MCF 10A (cell line): Measurements from ENCODE around the gene RAP1A. TPM values are rescaled to one million over a fixed set of nuclear protein-coding genes. Genes with fewer than 3 reads are reported as not detected.

Experiments used
- BruUV-seq: library from RNA; stranded (reverse); fragments of 400-500 nt; replicated peaks from 2 replicates; lab custom pipeline; 2021; lab: Mats Ljungman, UMichigan
- CTCF ChIA-PET: fragments of 300-600 bp; sonication (Branson Sonifier 250); formaldehyde crosslinking; extraction: SDS; loops from one replicate; lab custom pipeline; 2021; ENCODE audit warnings: antibody characterized with exemption, inconsistent platforms; lab: Yijun Ruan, JAX
- POLR2A ChIA-PET: fragments of 300-600, 350-650 bp; sonication (Branson Sonifier 250); formaldehyde crosslinking; extraction: SDS; loops from one replicate; lab custom pipeline; 2020; ENCODE audit warnings: antibody characterized with exemption, inconsistent platforms; lab: Yijun Ruan, JAX
- DNase-seq: peaks from one replicate; pipeline ENCODE4 v3.0.0-alpha.2; 2018; ENCODE audit not compliant: unreplicated experiment
- H3K27ac Mint-ChIP-seq: one replicate; pipeline ENCODE4 v1.8.0; 2022; ENCODE audit warnings: mild to moderate bottlenecking, low read depth, mixed read lengths; ENCODE audit not compliant: unreplicated experiment
- H3K27me3 Mint-ChIP-seq: one replicate; pipeline ENCODE4 v1.8.0; 2022; ENCODE audit warnings: mixed read lengths; ENCODE audit not compliant: insufficient read depth, unreplicated experiment
- H3K36me3 Mint-ChIP-seq: one replicate; pipeline ENCODE4 v1.8.0; 2022; ENCODE audit warnings: mild to moderate bottlenecking, moderate library complexity, mixed read lengths; ENCODE audit not compliant: insufficient read depth, unreplicated experiment
- H3K4me1 Mint-ChIP-seq: one replicate; pipeline ENCODE4 v1.8.0; 2022; ENCODE audit warnings: mixed read lengths; ENCODE audit not compliant: insufficient read depth, unreplicated experiment
- H3K4me3 Mint-ChIP-seq: one replicate; pipeline ENCODE4 v1.8.0; 2022; ENCODE audit warnings: mild to moderate bottlenecking, moderate library complexity, mixed read lengths; ENCODE audit not compliant: unreplicated experiment
- H3K9me3 Mint-ChIP-seq: one replicate; pipeline ENCODE4 v1.8.0; 2022; ENCODE audit warnings: mixed read lengths; ENCODE audit not compliant: unreplicated experiment
- CTCF ChIP-seq: fragments of 200-600 bp; IDR thresholded peaks from one replicate; pipeline ENCODE4 v1.8.0; 2022; ENCODE audit warnings: antibody characterized with exemption, mild to moderate bottlenecking; ENCODE audit not compliant: unreplicated experiment
- intact Hi-C: fragments of 100-400 bp; cut with micrococcal nuclease; formaldehyde crosslinking; loops from 2 replicates; pipeline ENCODE4 v1.14.1; 2022
- total RNA-seq: library from RNA; stranded (reverse); gene quantifications from 2 replicates; pipeline ENCODE4 v1.2.3, GENCODE V29; 2022

The RAP1A gene
- total RNA-seq, 1 experiment from 2014 or later = 39.3 TPM

GRCh38 chr1:111624382-111624781 lies 4.8 kb downstream of the RAP1A start:
- POLR2A ChIA-PET = interaction anchor here (0.5 to 1.1 kb wide), 2 partner anchors 67 to 115 kb away, joined by 3 to 4 read pairs; partner anchors contain the start of gene INKA2
- CTCF ChIA-PET = interaction anchor here (1.5 kb wide), 1 partner anchor 116 kb away, joined by 6 read pairs; no protein-coding TSS in a partner anchor
- H3K27me3 Mint-ChIP-seq = no peaks in the 10 kb centered on the region
- BruUV-seq = no TSS peak
- H3K9me3 Mint-ChIP-seq = no peaks in the 10 kb centered on the region
- no peak overlapping the region for H3K27ac Mint-ChIP-seq
- no peak for DNase-seq
- no peak for TF ChIP-seq CTCF
- peaks cover 7% of the 10 kb centered on the region for H3K36me3 Mint-ChIP-seq
- peaks cover 34% of the 10 kb centered on the region for H3K4me1 Mint-ChIP-seq
- intact Hi-C loops = no loop called here
- no peak overlapping the region for H3K4me3 Mint-ChIP-seq

GRCh38 chr1:111625276-111625675 lies 5.7 kb downstream of the RAP1A start:
- BruUV-seq = no TSS peak
- H3K4me3 Mint-ChIP-seq = no peak overlapping the region
- ChIA-PET POLR2A (interaction anchor here (0.7 kb wide), 1 partner anchor 1137 kb away, joined by 3 read pairs; no protein-coding TSS in a partner anchor), CTCF (interaction anchor here (0.6 kb wide), 2 partner anchors 52 to 85 kb away, joined by 3 to 4 read pairs; no protein-coding TSS in a partner anchor)
- intact Hi-C loops = no loop called here
- peaks cover 7% of the 10 kb centered on the region for H3K36me3 Mint-ChIP-seq
- no peak overlapping the region for H3K27ac Mint-ChIP-seq
- no peak for DNase-seq
- no peaks in the 10 kb centered on the region for H3K9me3 Mint-ChIP-seq
- TF ChIP-seq CTCF = no peak
- H3K4me1 Mint-ChIP-seq = peaks cover 34% of the 10 kb centered on the region
- no peaks in the 10 kb centered on the region for H3K27me3 Mint-ChIP-seq

- Mint-ChIP-seq H3K36me3 (peaks cover 13% of the 10 kb centered on the region), H3K27me3 (no peaks in the 10 kb centered on the region), H3K4me3 (no peak overlapping the region), H3K9me3 (no peaks in the 10 kb centered on the region), H3K4me1 (peaks cover 18% of the 10 kb centered on the region), H3K27ac (no peak overlapping the region)
- DNase-seq = no peak
- ChIA-PET POLR2A (interaction anchor here (0.9 kb wide), 1 partner anchor 8 kb away, joined by 4 read pairs; no protein-coding TSS in a partner anchor), CTCF (interaction anchor here (0.9 to 1.9 kb wide), 4 partner anchors 35 to 119 kb away, joined by 3 to 7 read pairs (median 4); no protein-coding TSS in a partner anchor)
- BruUV-seq = no TSS peak
- no peak for TF ChIP-seq CTCF
- intact Hi-C loops = no loop called here
Observed at GRCh38 chr1:111628153-111628552, 8.6 kb downstream of the RAP1A start.

- POLR2A ChIA-PET = interaction anchor here (1.1 kb wide), 1 partner anchor 9 kb away, joined by 4 read pairs; no protein-coding TSS in a partner anchor
- intact Hi-C loops = no loop called here
- H3K4me1 Mint-ChIP-seq = peaks cover 18% of the 10 kb centered on the region
- H3K27ac Mint-ChIP-seq = no peak overlapping the region
- DNase-seq = no peak
- H3K9me3 Mint-ChIP-seq = no peaks in the 10 kb centered on the region
- CTCF ChIA-PET = interaction anchor here (0.5 to 1.9 kb wide), 3 partner anchors 46 to 121 kb away, joined by 3 to 4 read pairs (median 3); no protein-coding TSS in a partner anchor
- no peaks in the 10 kb centered on the region for H3K27me3 Mint-ChIP-seq
- BruUV-seq = no TSS peak
- no peak for TF ChIP-seq CTCF
- peaks cover 7% of the 10 kb centered on the region for H3K36me3 Mint-ChIP-seq
- H3K4me3 Mint-ChIP-seq = no peak overlapping the region
Observed at GRCh38 chr1:111629190-111629954, 9.8 kb downstream of the RAP1A start.
